LNCaP clone FGC (cell line): ENCODE results near the gene KCND3.
A peak's percentile ranks its signal among the peaks of the same experiment; 100 is the strongest.

Experiments
- DNase-seq: peaks from one replicate; pipeline ENCODE4 v3.0.0-alpha.2; 2011; ENCODE audit warnings: low read depth
- H3K4me3 ChIP-seq: 2 replicates; pipeline ENCODE4 v1.5.1; 2011; ENCODE audit warnings: mild to moderate bottlenecking, low read depth, low read length, control low read depth
- TF ChIP-seq, protein P1 (sequence below): IDR thresholded peaks from 2 replicates; pipeline ENCODE4 v1.5.1; 2012; ENCODE audit warnings: mild to moderate bottlenecking; ENCODE audit not compliant: control insufficient read depth, insufficient read depth; ENCODE audit errors: extremely low read depth

KCND3 gene

DNA sequence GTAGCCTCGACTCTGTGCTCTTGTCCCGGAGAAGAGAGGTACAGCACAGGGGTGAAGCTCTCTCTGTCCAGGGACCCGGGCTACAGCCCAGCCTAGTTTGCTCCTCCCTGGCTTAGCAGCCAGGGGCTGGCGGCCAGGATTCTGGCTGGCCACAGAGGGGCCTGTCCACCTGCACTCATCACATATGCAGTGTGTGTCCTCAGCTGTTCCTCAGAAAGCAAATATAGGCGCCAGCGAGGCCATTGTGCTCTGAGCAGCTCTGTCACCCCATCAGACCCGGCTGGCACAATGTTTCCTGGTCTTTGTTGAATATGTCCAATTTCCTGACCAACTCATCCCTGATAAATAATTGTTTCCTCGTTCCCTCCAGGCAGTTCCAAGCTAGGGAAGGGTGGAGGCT, 28.5 kb downstream of the KCND3 start:
- DNase-seq: no peak
- TF ChIP-seq, protein P1, sequence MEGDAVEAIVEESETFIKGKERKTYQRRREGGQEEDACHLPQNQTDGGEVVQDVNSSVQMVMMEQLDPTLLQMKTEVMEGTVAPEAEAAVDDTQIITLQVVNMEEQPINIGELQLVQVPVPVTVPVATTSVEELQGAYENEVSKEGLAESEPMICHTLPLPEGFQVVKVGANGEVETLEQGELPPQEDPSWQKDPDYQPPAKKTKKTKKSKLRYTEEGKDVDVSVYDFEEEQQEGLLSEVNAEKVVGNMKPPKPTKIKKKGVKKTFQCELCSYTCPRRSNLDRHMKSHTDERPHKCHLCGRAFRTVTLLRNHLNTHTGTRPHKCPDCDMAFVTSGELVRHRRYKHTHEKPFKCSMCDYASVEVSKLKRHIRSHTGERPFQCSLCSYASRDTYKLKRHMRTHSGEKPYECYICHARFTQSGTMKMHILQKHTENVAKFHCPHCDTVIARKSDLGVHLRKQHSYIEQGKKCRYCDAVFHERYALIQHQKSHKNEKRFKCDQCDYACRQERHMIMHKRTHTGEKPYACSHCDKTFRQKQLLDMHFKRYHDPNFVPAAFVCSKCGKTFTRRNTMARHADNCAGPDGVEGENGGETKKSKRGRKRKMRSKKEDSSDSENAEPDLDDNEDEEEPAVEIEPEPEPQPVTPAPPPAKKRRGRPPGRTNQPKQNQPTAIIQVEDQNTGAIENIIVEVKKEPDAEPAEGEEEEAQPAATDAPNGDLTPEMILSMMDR: no peak
- no peak overlapping the region for H3K4me3 ChIP-seq

DNA sequence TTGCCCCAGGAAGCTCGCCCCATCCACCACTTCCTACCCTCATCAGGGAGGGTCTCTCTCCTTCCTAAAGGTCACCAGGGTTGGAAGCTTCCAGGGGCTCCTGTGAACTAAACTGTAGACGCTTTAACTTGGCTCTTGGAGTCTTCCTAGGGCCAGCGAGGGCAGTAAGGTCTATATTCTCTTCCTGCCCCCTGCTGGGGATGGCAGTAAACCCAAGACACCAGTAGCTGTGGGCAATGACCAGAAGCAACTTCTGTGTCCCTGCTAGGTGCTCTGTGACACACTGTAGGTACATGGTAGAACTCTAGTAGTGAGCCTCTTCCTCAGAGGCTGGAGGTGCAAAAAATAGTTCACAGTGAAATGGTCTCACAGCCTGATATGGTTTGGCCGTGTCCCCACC, 30.0 kb downstream of the KCND3 start:
- DNase-seq: no peak
- TF ChIP-seq, protein P1: peak; percentile 36

DNA sequence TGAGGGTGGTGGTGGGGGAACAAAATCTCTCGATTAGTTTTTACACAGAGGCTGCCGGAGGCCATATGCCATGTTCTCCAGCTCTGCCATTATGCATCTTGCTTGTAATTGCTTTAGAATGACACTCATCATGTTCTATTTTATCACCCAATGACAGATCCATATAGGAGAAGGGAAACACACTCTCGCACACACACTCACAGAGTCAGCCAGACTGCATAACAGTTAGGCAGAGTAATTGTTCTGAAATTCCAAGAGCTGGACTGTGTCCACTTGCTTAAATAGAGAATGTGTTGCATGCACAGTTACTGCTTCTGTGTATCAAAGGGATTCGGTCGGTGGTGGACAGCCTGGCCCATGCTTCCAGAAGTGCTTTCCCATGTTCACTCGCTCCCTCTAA, 30.6 kb downstream of the KCND3 start:
- no peak for DNase-seq
- TF ChIP-seq, protein P1: no peak

More for the DNA sequence above, 30.0 kb downstream of the KCND3 start:
- no peak overlapping the region for H3K4me3 ChIP-seq

DNA sequence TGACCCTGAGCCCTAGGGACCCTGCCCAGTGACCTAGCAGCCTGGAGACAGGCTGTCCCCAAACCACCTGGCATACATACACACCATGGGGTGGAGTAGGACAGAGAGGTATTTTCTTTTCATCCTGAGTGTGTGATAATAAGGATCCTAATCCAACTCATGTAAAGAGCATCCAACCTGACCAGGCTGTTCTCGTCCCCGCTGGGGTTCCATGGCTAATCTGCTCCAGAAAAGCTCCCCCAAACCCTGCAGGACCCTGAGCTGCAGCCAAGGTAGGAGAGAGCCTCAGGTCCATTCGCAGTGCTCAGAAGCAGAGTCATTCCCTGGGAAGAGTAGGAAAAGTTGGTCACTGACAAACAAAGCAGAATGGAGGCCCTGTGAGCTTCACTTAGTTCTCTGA, 31.4 kb downstream of the KCND3 start:
- H3K4me3 ChIP-seq: no peak overlapping the region
- DNase-seq: no peak
- TF ChIP-seq, protein P1: no peak

More for the DNA sequence above, 30.6 kb downstream of the KCND3 start:
- no peak overlapping the region for H3K4me3 ChIP-seq

DNA sequence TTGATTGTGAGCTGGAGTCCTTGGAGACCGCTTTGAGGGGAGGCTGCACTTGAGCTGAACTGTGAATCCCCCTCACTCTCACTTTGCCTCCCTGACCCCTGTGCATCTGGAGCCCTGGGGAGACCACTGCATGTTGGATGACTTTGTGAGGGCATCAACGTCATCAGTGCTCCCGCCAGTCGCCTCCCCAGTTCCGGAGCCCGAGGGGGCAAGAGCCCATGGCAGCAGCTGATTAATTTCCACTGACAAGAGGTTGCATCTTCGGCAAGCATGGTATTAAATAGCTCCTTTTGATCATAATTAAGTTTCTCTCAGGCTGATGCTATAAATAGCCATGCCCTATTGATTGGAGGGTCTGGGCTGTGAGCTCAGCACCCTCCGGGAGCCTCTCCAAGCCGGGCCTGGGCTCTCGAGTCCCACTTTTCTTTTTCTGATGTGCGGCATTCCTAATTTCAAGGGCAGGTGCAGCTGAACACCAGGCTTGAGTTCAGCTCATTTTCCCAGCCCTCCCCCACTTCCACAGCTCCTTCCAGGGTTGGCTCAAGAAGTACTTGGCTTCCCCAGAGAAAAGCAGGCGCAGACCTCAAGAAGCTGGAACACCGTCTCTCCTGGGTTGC, 33.2 kb downstream of the KCND3 start:
- no peak for DNase-seq
- no peak overlapping the region for H3K4me3 ChIP-seq
- TF ChIP-seq, protein P1: no peak

DNA sequence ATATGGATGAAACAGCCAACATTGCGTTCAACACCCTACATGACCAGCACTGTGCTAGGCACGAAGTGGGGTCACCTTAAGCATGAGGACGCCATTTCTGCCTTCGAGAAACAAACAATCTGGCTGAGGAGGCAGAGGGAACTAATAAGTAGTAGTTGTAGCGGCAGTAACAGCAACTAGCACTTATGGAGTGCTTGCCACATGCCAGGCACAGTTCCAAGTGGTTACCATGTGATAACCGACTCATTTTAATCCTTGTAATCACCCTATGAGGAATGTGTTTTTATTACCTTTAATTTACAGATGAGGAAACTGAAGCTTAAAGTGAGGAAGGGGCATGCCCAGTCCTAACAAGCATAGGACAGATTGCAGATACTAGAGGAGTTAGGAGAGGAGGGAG, 33.7 kb downstream of the KCND3 start:
- TF ChIP-seq, protein P1: no peak
- no peak for DNase-seq
- no peak overlapping the region for H3K4me3 ChIP-seq

DNA sequence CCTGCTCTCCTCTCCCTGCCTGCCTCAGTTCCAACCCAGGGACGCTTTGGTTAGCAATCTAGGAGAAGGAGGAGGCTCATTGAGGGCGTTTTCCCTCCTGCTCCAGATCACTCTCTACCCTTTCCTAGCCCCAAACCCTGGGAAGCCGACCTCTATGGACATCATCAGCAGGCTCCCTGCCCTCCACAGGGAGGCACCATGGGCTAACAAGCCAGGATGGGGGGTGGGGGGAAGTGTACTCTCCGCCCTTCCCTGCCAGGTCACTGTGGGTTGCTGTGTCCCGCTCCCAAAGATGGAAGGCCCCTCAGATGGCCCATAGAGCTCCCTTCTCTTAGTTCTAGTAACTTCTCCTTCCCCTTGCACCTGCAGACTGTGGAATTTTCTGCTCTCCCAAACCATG, 35.7 kb downstream of the KCND3 start:
- H3K4me3 ChIP-seq: no peak overlapping the region
- no peak for DNase-seq
- TF ChIP-seq, protein P1: no peak
